Measurements from ENCODE around the gene ARL15. TPM values are rescaled to one million over a fixed set of nuclear protein-coding genes. Genes with fewer than 3 reads are reported as not detected.
A peak's percentile ranks its signal among the peaks of the same experiment; 100 is the strongest.

ARL15 gene
- total RNA-seq, 1 experiment from 2014 or later = 6.9 TPM

DNA sequence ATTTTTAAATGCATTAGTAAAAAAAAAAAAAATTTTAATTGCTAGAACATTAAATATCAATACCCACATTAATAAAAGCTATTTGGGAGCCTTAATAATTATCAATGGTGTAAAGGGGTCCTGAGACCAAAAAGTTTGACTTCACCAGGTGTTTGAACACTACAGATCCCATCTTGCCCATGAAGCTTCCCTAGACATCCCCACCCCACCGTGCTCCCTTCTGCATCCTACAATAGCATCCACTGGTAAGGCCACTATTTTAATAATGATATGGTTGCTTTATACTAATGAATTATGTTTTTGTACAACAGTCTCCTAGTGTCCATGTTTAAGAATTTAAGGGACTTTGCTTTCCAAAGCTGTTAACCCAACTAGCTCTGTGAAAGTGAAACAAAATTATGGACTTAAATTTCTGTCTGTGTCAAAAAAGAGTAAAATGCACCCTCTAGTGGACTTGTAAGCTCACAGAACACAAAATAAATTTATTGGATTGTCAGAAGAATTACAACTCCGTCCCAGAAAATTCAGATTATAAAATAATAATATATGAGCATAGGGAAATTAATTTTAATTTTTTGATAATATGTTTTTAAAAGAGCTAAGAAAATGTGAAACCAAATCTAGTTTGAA lies 76.0 kb downstream of the ARL15 start:
- TF ChIP-seq, protein P1, sequence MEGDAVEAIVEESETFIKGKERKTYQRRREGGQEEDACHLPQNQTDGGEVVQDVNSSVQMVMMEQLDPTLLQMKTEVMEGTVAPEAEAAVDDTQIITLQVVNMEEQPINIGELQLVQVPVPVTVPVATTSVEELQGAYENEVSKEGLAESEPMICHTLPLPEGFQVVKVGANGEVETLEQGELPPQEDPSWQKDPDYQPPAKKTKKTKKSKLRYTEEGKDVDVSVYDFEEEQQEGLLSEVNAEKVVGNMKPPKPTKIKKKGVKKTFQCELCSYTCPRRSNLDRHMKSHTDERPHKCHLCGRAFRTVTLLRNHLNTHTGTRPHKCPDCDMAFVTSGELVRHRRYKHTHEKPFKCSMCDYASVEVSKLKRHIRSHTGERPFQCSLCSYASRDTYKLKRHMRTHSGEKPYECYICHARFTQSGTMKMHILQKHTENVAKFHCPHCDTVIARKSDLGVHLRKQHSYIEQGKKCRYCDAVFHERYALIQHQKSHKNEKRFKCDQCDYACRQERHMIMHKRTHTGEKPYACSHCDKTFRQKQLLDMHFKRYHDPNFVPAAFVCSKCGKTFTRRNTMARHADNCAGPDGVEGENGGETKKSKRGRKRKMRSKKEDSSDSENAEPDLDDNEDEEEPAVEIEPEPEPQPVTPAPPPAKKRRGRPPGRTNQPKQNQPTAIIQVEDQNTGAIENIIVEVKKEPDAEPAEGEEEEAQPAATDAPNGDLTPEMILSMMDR (conservative IDR thresholded peaks at IDR 0.05; ENCODE audit: low read depth, low read length) = peak; percentile 61
- no peak for TF ChIP-seq EZH2phosphoT487 (IDR thresholded peaks at IDR 0.05; ENCODE audit: borderline replicate concordance, low read length)
- Histone ChIP-seq H3K4me2 (ENCODE audit: low read length) (no peak overlapping the region), H4K20me1 (ENCODE audit: low read length) (no peaks in the 10 kb centered on the region), H3K4me1 (ENCODE audit: insufficient read depth, low read length) (no peaks in the 10 kb centered on the region), H3K9me2 (replicated peaks; ENCODE audit: low read length) (no peaks in the 10 kb centered on the region), H3K9me3 (ENCODE audit: low read length) (no peaks in the 10 kb centered on the region), H3K9ac (ENCODE audit: low read length) (no peak overlapping the region), H3F3A (ENCODE audit: low read length, unreplicated experiment) (no peaks in the 10 kb centered on the region), H3K79me2 (ENCODE audit: low read length) (no peaks in the 10 kb centered on the region), H3K27me3 (ENCODE audit: low read length) (no peaks in the 10 kb centered on the region), H3K4me3 (ENCODE audit: low read length) (no peak overlapping the region; the same call in 1 of the 2 replicates), H2AFZ (ENCODE audit: low read length) (no peak overlapping the region), H3K27ac (ENCODE audit: low read length) (no peak overlapping the region), H3K36me3 (ENCODE audit: low read depth, low read length) (no peaks in the 10 kb centered on the region)
- peak; percentile 42 for DNase-seq
- intact Hi-C loops (cut with micrococcal nuclease) = no loop called here
- ChIA-PET POLR2A (ENCODE audit: unreplicated experiment) (interaction anchor here (0.6 kb wide), 2 partner anchors 76 to 884 kb away, joined by 5 to 6 read pairs; partner anchors contain the start of gene ARL15), CTCF (interaction anchor here (0.6 to 1.2 kb wide), 3 partner anchors 9 to 76 kb away, joined by 3 read pairs; partner anchors contain the start of gene ARL15)
- no TSS peak for BruUV-seq (replicated peaks)
- ATAC-seq = no peak

DNA sequence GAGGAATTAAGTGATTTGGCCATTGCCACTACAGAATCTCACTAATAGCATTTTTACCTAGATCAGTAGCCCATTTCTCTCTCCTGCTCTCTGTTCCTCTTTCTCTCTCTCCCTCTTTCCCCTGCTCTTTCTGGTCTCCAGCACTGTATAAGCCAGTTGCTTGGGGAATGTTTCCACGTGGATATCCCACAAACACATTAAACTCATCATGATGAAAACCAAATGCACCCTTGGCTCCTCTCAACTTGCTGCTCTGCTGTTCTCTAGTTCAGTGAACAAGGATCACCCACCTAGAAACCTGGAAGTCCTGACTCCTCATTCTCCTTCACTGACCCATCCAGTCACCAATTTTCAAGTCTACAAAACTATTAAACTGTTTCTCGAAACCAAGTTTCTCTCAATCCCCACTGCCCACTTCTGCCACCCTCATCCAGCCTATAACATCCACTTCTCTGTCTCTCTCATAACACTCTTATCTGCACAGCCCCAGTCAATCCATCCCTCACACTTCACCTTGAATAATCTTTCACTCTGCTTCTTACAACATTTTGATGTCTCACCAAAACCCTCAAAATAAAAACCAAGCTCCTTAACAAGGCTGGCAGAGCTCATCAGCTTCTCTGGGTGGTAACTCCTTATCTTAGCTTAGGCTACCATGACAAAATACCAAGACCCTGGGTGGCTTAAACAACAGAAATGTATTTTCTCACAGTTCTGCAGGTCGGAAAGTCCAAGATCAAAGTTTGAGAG lies 79.3 kb downstream of the ARL15 start:
- no peaks in the 10 kb centered on the region for H3K27me3 ChIP-seq (ENCODE audit: low read length)
- no peaks in the 10 kb centered on the region for H3K9me3 ChIP-seq (ENCODE audit: low read length)
- TF ChIP-seq, protein P1 (conservative IDR thresholded peaks at IDR 0.05; ENCODE audit: low read depth, low read length) = no peak
- no peak for TF ChIP-seq EZH2phosphoT487 (IDR thresholded peaks at IDR 0.05; ENCODE audit: borderline replicate concordance, low read length)
- no peak for TF ChIP-seq EZH2 (IDR thresholded peaks at IDR 0.05; ENCODE audit: low read length, unreplicated experiment)
- H4K20me1 ChIP-seq (ENCODE audit: low read length) = no peaks in the 10 kb centered on the region
- no peak overlapping the region for H2AFZ ChIP-seq (ENCODE audit: low read length)
- H3F3A ChIP-seq (ENCODE audit: low read length, unreplicated experiment) = no peaks in the 10 kb centered on the region
- ChIA-PET POLR2A (ENCODE audit: unreplicated experiment) (no interaction called here), CTCF (interaction anchor here (0.6 kb wide), 1 partner anchor 8 kb away, joined by 6 read pairs; no protein-coding TSS in a partner anchor)
- H3K36me3 ChIP-seq (ENCODE audit: low read depth, low read length) = no peaks in the 10 kb centered on the region; the same call in 1 of the 2 replicates
- no peak overlapping the region for H3K27ac ChIP-seq (ENCODE audit: low read length)
- H3K9me2 ChIP-seq (replicated peaks; ENCODE audit: low read length) = no peaks in the 10 kb centered on the region
- DNase-seq = no peak
- H3K4me3 ChIP-seq (ENCODE audit: low read length) = no peak overlapping the region
- H3K4me2 ChIP-seq (ENCODE audit: low read length) = no peak overlapping the region
- no peak overlapping the region for H3K9ac ChIP-seq (ENCODE audit: low read length)
- intact Hi-C loops (cut with micrococcal nuclease) = no loop called here
- H3K4me1 ChIP-seq (ENCODE audit: insufficient read depth, low read length) = no peaks in the 10 kb centered on the region
- ATAC-seq = no peak
- no TSS peak for BruUV-seq (replicated peaks)
- no peaks in the 10 kb centered on the region for H3K79me2 ChIP-seq (ENCODE audit: low read length)

Measured in PC-3 (cell line).